OCI-M1 (cell line): ENCODE data around the gene SCARF1.
A peak's percentile ranks its signal among the peaks of the same experiment; 100 is the strongest.
"Not testable (repeated sequence)": the region's sequence is repeated elsewhere in the genome, so short reads cannot be mapped to it uniquely, and the experiment has no call there.

ENCODE experiments used
- DNase-seq: peaks from one replicate; lab custom pipeline; 2025; lab: John Stamatoyannopoulos, UW

The SCARF1 gene, protein sequence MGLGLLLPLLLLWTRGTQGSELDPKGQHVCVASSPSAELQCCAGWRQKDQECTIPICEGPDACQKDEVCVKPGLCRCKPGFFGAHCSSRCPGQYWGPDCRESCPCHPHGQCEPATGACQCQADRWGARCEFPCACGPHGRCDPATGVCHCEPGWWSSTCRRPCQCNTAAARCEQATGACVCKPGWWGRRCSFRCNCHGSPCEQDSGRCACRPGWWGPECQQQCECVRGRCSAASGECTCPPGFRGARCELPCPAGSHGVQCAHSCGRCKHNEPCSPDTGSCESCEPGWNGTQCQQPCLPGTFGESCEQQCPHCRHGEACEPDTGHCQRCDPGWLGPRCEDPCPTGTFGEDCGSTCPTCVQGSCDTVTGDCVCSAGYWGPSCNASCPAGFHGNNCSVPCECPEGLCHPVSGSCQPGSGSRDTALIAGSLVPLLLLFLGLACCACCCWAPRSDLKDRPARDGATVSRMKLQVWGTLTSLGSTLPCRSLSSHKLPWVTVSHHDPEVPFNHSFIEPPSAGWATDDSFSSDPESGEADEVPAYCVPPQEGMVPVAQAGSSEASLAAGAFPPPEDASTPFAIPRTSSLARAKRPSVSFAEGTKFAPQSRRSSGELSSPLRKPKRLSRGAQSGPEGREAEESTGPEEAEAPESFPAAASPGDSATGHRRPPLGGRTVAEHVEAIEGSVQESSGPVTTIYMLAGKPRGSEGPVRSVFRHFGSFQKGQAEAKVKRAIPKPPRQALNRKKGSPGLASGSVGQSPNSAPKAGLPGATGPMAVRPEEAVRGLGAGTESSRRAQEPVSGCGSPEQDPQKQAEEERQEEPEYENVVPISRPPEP

GRCh38 chr17:1645207-1646171 lies at the start of gene SCARF1:
TSS of gene SCARF1 (minus strand) at chr17:1645732. CDS start at chr17:1645697, 35 bp downstream.
- no peak for DNase-seq

- no peak for DNase-seq
Observed at GRCh38 chr17:1693339-1693738, 47.8 kb upstream of the SCARF1 start.

DNA sequence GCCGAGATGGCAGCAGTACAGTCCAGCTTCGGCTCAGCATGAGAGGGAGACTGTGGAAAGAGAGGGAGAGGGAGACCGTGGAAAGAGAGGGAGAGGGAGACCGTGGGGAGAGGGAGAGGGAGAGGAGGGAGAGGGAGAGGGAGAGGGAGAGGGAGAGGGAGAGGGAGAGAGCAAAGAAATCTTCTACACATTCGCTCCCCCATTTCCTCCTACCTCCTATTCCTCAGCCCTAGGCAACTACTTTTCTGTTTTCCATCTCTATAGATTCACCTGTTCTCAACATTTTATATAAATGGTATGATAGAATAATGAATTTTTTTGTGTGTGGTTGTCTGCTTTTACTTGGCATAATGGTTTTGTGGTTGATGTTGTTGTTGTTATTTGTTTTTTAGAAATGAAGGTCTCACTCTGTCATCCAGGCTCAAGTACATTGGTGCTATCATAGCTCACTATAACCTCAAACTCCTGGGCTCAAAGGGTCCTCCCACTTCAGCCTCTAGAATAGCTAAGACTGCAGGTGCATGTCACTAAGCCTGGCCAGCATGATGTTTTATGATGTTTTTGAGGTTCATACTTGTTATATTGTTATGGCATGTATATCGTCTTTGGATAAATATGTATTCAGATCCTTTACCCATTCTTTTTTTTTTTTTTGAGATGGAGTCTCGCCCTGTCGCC lies 45.2 kb upstream of the SCARF1 start:
- DNase-seq = no peak

DNA sequence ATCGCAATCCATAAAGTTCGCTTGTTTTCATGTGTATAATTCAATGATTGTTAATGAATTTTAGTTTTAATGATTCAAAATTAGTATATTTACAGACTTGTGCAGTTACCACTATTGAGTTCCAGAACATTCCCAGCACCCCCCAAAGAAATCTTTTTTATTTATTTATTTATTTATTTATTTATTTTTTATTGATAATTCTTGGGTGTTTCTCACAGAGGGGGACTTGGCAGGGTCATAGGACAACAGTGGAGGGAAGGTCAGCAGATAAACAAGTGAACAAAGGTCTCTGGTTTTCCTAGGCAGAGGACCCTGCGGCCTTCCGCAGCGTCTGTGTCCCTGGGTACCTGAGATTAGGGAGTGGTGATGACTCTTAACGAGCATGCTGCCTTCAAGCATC lies 42.9 kb upstream of the SCARF1 start:
- DNase-seq = not testable (repeated sequence)

- no peak for DNase-seq
Observed at GRCh38 chr17:1686086-1686485, 40.6 kb upstream of the SCARF1 start.

DNA sequence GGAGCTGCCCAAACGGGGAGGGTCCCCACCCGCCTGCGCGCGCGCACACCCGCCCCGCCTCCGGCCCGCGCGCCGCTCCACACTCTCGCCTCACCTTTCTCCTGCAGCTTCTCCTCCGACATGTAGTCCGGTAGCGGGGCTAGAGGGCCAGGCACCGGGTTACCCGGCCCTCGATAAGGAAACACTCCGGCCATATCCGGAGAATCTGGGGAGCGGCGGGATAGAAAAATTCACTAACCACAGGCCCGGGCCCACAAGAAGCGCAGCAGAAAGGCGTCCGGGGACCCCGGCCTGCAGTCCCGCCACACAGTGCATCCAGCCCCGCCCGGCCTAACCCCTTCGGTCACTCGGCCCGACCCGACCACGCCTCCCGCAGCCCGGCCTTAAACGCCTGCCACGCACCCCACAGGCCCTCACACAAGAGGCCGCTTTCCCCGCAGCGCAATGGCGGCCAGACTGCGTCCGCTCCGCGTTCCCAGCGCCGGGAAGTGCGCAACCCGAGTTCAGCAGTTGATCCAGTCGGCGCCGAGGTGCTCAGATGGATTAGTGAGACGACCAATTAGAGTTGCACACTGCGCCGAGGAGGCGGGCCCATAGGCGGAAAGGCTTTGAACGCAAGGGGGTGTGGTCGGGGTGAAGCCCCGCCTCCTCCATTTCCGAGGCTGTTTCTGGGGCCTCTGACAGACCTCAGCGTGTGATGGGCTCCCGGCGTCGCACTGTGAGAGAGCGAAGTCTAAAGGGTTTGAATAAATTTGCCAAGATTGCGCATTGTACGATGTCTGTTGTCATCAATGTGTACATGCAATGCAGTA lies 39.1 kb upstream of the SCARF1 start, which contains the start of gene PRPF8:
Gene PRPF8 (minus strand): TSS at position 490 of the 812 bp plus-strand sequence. CDS start 296 bp downstream, at position 194.
- peak; percentile 97 for DNase-seq

DNA sequence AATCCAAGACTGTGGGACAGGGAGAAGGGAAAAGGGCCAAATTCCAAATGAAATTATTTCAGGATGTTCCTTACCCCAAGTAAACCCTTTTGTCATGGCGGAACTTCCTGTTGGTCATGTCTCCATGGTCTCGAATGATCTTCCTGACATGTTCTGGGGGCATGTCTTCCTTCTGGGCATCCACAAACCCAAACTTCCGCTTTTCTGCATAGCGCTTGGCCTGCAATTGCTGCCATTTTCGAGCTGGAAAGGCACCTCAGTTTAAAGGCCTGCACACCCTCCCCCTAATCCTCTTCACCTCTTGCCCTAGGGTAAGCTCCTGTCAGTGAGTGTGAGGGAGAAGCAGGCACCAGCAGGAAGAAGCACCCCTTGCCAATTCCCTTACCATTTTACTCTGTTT lies 37.9 kb upstream of the SCARF1 start:
- DNase-seq = no peak

GRCh38 chr17:1676401-1676800 lies 30.9 kb upstream of the SCARF1 start:
- DNase-seq = no peak

DNA sequence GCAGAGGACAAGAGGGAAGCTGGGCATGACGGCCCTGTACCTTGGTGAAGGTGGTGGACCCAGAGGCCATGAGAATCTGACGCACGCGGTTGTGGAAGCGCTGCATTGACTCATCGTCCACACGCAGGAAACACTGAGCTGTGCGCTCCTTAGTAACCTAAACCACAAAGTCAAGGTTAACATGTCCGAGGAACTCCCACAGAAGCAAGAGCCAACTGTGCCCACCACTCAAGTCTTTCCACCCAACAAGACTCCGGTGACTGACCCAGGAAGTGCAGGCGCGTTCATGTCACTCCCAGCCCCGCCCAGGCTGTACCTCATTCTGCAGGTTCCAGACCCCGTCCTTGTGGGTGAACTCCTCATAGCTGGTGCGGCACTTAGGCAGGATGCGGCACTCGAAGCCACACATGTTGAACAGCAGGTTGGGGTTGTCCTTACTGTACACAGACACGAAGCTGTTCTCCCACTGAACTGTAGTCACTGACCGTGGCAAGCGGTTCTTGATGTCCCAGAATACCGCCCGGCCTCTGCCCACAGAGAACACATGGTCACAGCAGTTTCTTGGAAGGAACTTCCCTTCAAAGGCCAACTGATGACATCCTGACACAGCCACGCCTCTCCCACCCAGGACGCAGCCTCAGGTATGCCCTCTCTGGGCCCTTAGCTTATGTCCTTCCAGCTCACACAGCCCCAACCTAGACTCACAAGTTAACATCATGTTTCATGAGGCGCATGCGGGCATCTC lies 27.7 kb upstream of the SCARF1 start:
- DNase-seq = no peak

DNA sequence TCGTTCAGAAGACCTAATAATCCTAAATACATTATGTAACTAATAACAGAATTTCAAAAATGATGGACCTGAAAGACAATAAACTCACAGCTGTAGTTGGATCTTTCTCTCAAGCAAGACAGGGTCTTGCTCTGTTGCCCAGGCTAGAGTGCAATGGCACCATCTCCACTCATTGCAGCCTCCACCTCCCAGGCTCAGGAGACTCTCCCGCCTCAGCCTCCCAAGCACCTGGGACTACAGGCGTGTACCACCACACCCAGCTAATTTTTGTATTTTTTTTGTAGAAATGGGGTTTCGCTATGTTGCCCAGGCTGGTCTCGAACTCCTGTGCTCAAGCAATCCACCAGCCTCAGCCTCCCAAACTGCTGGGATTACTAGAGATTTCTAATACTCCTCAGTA lies 18.4 kb upstream of the SCARF1 start:
- not testable (repeated sequence) for DNase-seq

DNA sequence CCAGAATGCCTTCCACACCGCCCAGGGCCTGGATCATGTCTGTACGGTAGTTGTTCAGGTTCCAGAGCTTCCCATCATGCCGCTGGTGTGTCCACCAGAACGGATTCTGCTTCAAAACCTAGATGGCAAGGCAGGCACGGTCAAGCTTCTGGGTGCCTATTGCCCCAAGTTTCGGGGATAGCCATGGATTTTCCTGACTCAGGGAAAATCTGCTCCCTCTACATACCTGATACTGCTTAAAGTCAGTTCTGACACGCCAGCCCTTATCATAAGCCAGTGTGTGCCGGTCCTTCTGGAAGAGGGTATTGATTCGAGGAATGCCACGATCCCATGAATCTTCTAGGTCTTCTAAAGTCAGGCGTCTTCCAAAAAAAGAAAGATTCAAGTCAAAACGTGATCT lies 15.5 kb upstream of the SCARF1 start:
- no peak for DNase-seq

GRCh38 chr17:1658100-1658499 lies 12.6 kb upstream of the SCARF1 start:
- no peak for DNase-seq

DNA sequence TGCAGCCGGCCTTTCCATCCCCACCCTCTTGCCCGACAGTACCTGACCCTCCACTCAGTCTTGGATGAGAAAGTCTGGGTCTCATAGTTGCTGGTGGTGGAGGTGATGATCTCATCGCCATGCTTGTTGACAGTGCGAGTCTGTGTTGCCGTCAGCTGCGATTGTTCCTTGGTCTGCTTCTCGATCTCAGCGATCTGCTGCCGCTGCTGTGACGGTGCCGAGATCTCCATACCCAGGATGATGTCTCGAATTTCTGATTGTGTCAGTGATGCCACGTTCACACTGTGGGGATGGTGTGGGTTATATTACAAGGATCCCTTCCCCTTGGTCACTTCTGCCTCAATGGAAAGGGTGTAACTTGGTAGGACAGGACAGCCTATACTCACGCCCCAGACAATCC lies 8.2 kb upstream of the SCARF1 start:
- no peak for DNase-seq

GRCh38 chr17:1652794-1653193 lies 7.3 kb upstream of the SCARF1 start:
- not testable (repeated sequence) for DNase-seq

DNA sequence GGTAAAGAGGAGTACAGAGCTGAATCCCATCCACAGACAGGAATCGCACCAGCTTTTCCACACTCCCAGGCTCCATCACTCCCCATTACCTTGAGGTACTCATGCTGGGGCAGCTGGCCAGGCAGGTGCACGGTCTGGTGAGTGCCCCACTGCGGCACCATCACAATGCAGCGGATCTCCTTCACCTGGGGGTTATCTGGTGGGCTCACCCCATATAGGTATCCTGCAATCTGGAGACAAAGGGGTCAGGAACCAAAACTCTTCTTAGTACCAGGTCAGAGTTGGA lies 6.0 kb upstream of the SCARF1 start:
- DNase-seq = no peak

DNA sequence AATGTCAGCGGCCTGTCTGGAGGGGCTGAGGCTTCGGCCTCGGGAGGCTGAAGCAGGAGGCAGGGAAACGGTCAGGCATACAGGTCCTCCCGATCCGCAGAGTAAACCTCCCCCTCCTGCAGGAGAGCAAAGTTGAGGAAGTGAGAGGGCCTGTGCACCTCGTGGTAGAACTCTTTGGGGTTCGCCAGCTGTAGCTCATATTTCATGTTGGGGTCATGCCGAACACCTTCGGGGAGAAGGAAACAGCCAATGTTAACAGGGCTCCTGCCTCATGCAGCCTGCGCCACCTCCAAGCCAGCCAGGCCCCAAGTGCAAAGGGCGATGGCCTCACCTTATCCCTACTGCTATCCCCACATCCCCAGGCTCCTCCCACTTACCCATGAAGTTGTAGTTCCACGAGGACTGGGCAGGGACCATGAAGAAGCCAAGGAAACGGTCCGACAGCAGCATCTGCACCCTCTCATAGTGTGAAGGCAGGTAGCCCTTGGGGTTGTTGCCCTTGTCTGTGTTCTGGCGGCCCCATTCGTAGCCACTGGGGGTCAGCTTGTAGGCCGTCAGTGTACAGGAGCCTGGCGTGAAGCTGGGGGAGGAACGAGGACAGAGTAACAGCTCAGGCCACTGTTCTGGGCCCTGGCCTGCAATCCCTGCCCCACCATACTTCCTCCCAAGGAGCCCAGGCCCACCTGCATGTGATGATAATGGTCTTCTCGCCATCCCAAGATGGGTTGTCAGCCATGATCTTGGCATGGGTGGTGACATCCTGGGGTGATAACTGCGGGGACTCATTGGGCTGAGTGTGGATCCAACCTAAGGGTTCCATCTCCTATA lies 5.4 kb upstream of the SCARF1 start:
- peak; percentile 5 for DNase-seq

GRCh38 chr17:1649844-1650501 lies 4.4 kb upstream of the SCARF1 start, which contains the start of gene RILP:
TSS of gene RILP (minus strand) at chr17:1649866. CDS start at chr17:1649804, 62 bp downstream.
- DNase-seq = peak; percentile 94
